GM12892 (cell line): ENCODE data around the gene EGFL7.
"Not testable (repeated sequence)": the region's sequence is repeated elsewhere in the genome, so short reads cannot be mapped to it uniquely, and the experiment has no call there.

Experiments used
- DNase-seq: peaks from one replicate; pipeline ENCODE4 v3.0.0; 2011; ENCODE audit not compliant: insufficient read length
- FAIRE-seq: peaks from 2 replicates; lab custom pipeline; 2011; peaks lifted over from hg19 to GRCh38; lab: Jason Lieb, UNC
- POLR2A ChIP-seq: IDR thresholded peaks from 2 replicates; pipeline ENCODE4 v1.6.1; 2011; ENCODE audit warnings: low read depth, low read length, control low read depth
- POLR2AphosphoS5 ChIP-seq: IDR thresholded peaks from 2 replicates; pipeline ENCODE4 v1.6.1; 2011; ENCODE audit warnings: low read depth, low read length, control low read depth
- TAF1 ChIP-seq: IDR thresholded peaks from 2 replicates; pipeline ENCODE4 v1.6.1; 2011; ENCODE audit warnings: low read depth, mild to moderate bottlenecking, control low read depth, low read length, borderline replicate concordance

EGFL7 gene

GRCh38 chr9:136700304-136700703 lies 37.6 kb downstream of the EGFL7 start:
- FAIRE-seq (no peak), DNase-seq (no peak)
- TF ChIP-seq TAF1 = no peak
- TF ChIP-seq POLR2AphosphoS5 = no peak
- no peak for TF ChIP-seq POLR2A

- TF ChIP-seq POLR2AphosphoS5 (no peak), POLR2A (0 out of 2 replicates have a peak, but pooled peaks have one; percentile 24), TAF1 (no peak)
- DNase-seq = peak; percentile 65
- FAIRE-seq = peak; percentile 9
These were observed 38.4 kb downstream of the EGFL7 start for GRCh38 chr9:136700959-136701667.

GRCh38 chr9:136701668-136702053 lies 38.9 kb downstream of the EGFL7 start:
- FAIRE-seq = no peak
- TF ChIP-seq POLR2A = no peak
- no peak for TF ChIP-seq TAF1
- no peak for TF ChIP-seq POLR2AphosphoS5

GRCh38 chr9:136703276-136703860 lies 40.7 kb downstream of the EGFL7 start:
- no peak for TF ChIP-seq POLR2A
- TF ChIP-seq TAF1 = no peak
- TF ChIP-seq POLR2AphosphoS5 = no peak
- FAIRE-seq (no peak), DNase-seq (no peak)

More at GRCh38 chr9:136701668-136702053, 38.9 kb downstream of the EGFL7 start:
- no peak for DNase-seq

- not testable (repeated sequence) for FAIRE-seq, DNase-seq
These were observed 42.0 kb downstream of the EGFL7 start for GRCh38 chr9:136704741-136705140.

- no peak for DNase-seq
- FAIRE-seq = no peak
- TF ChIP-seq POLR2AphosphoS5 (no peak), TAF1 (no peak), POLR2A (no peak)
These were observed 42.8 kb downstream of the EGFL7 start for GRCh38 chr9:136705564-136705963.

GRCh38 chr9:136707011-136707410 lies 44.3 kb downstream of the EGFL7 start:
- TF ChIP-seq TAF1 = no peak
- TF ChIP-seq POLR2AphosphoS5 = no peak
- no peak for TF ChIP-seq POLR2A
- DNase-seq (no peak), FAIRE-seq (no peak)

- DNase-seq = no peak
- TF ChIP-seq TAF1 = no peak
- no peak for TF ChIP-seq POLR2AphosphoS5
- no peak for TF ChIP-seq POLR2A
- FAIRE-seq = no peak
These were observed 45.3 kb downstream of the EGFL7 start for GRCh38 chr9:136707849-136708517.

GRCh38 chr9:136709454-136710109 lies 46.9 kb downstream of the EGFL7 start:
- DNase-seq (no peak), FAIRE-seq (no peak)
- no peak for TF ChIP-seq POLR2A
- no peak for TF ChIP-seq POLR2AphosphoS5
- no peak for TF ChIP-seq TAF1

- FAIRE-seq = no peak
- DNase-seq = no peak
- TF ChIP-seq POLR2AphosphoS5 (no peak), POLR2A (no peak), TAF1 (no peak)
These were observed 47.8 kb downstream of the EGFL7 start for GRCh38 chr9:136710543-136710942.

GRCh38 chr9:136711219-136711648 lies 48.5 kb downstream of the EGFL7 start:
- not testable (repeated sequence) for DNase-seq, FAIRE-seq
